NT2/D1 (cell line): ENCODE results near the gene ATP12A.

Experiments used
- SUZ12 ChIP-seq: IDR thresholded peaks from 2 replicates; pipeline ENCODE4 v1.6.1; 2011; ENCODE audit not compliant: insufficient read length, insufficient read depth; ENCODE audit errors: extremely low read depth
- YY1 ChIP-seq: IDR thresholded peaks from 2 replicates; pipeline ENCODE4 v1.6.1; 2011; ENCODE audit not compliant: insufficient read length, insufficient read depth

DNA sequence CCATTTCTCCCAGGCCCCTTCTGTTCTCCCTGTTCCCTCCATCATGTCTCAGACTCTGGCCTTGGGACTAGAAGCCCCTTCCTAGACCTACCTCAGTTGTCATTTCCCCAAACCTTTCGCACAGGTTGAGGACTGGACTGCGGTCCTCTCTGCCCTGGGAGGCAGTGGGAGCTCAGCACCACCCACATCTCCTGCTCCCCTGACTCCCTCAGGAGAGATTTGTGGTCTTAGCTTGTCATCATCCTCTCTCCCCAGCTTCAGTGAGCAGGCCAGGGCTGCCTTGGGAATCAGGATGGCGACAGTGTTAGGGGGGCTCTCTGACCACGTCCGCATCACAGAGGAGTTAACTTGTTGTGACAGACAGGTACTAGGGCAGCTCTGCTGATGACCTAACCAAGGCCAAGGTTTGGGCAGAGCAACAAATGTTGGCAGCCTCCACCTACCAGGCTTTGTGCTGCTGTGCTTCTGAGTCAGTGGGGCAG lies 58.2 kb downstream of the ATP12A start:
- no peak for TF ChIP-seq YY1
- no peak for TF ChIP-seq SUZ12
